Type B pancreatic cell (in vitro differentiated cells): ENCODE results near the gene B2M. TPM values are rescaled to one million over a fixed set of nuclear protein-coding genes. Genes with fewer than 3 reads are reported as not detected.
"Not testable (repeated sequence)": the region's sequence is repeated elsewhere in the genome, so short reads cannot be mapped to it uniquely, and the experiment has no call there.

Source experiments
- DNase-seq: peaks from one replicate; pipeline ENCODE4 v3.0.0; 2021; ENCODE audit warnings: mixed read lengths; ENCODE audit not compliant: unreplicated experiment; ENCODE audit errors: extremely low spot score
- H3K27ac Mint-ChIP-seq: 2 replicates; pipeline ENCODE4 v1.8.0; 2021; ENCODE audit warnings: mild to moderate bottlenecking, mixed read lengths
- H3K27me3 Mint-ChIP-seq: 2 replicates; pipeline ENCODE4 v1.8.0; 2021; ENCODE audit warnings: mixed read lengths
- H3K36me3 Mint-ChIP-seq: 2 replicates; pipeline ENCODE4 v1.8.0; 2021; ENCODE audit warnings: mixed read lengths
- H3K4me1 Mint-ChIP-seq: one replicate; pipeline ENCODE4 v1.8.0; 2021; ENCODE audit warnings: mixed read lengths; ENCODE audit not compliant: unreplicated experiment
- H3K4me3 Mint-ChIP-seq: 2 replicates; pipeline ENCODE4 v1.8.0; 2021; ENCODE audit warnings: mild to moderate bottlenecking, mixed read lengths
- H3K9me3 Mint-ChIP-seq: 2 replicates; pipeline ENCODE4 v1.8.0; 2021; ENCODE audit warnings: mixed read lengths
- CTCF ChIP-seq: fragments of 200-600 bp; sonication (generic); conservative IDR thresholded peaks from 2 replicates; pipeline ENCODE4 v1.5.0; 2021; ENCODE audit warnings: antibody characterized with exemption, mild to moderate bottlenecking
- total RNA-seq: library from RNA; stranded (reverse); gene quantifications from 2 replicates; pipeline ENCODE4 v1.2.1, GENCODE V29; 2021; ENCODE audit warnings: low replicate concordance

B2M gene
- total RNA-seq, 1 donor from 2014 or later, result 400 TPM

- Mint-ChIP-seq H3K9me3 (no peaks in the 10 kb centered on the region), H3K27me3 (peaks cover 16% of the 10 kb centered on the region), H3K4me3 (no peak overlapping the region), H3K27ac (no peak overlapping the region), H3K4me1 (no peaks in the 10 kb centered on the region), H3K36me3 (no peaks in the 10 kb centered on the region)
- no peak for TF ChIP-seq CTCF
- no peak for DNase-seq
Observed at GRCh38 chr15:44675911-44676310, 35.4 kb upstream of the B2M start.

- no peaks in the 10 kb centered on the region for H3K9me3 Mint-ChIP-seq
- no peak overlapping the region for H3K4me3 Mint-ChIP-seq
- H3K4me1 Mint-ChIP-seq, result no peaks in the 10 kb centered on the region
- H3K27me3 Mint-ChIP-seq, result peaks cover 16% of the 10 kb centered on the region
- DNase-seq, result no peak
- H3K36me3 Mint-ChIP-seq, result no peaks in the 10 kb centered on the region
- TF ChIP-seq CTCF, result no peak
- no peak overlapping the region for H3K27ac Mint-ChIP-seq
Observed at GRCh38 chr15:44676676-44677075, 34.6 kb upstream of the B2M start.

- TF ChIP-seq CTCF, result no peak
- no peak for DNase-seq
- peaks cover 7% of the 10 kb centered on the region for H3K4me1 Mint-ChIP-seq
- no peak overlapping the region for H3K27ac Mint-ChIP-seq
- peaks cover 15% of the 10 kb centered on the region for H3K27me3 Mint-ChIP-seq
- no peak overlapping the region for H3K4me3 Mint-ChIP-seq
- H3K9me3 Mint-ChIP-seq, result no peaks in the 10 kb centered on the region
- no peaks in the 10 kb centered on the region for H3K36me3 Mint-ChIP-seq
Observed at GRCh38 chr15:44682211-44682610, 29.1 kb upstream of the B2M start.

- DNase-seq, H3K9me3 Mint-ChIP-seq, H3K4me1 Mint-ChIP-seq, H3K4me3 Mint-ChIP-seq, H3K36me3 Mint-ChIP-seq: not testable (repeated sequence)
- Mint-ChIP-seq H3K27me3 (peaks cover 21% of the 10 kb centered on the region), H3K27ac (peak overlapping the region; percentile 35)
Observed at GRCh38 chr15:44682809-44683682, 28.3 kb upstream of the B2M start.

- not testable (repeated sequence) for H3K4me3 Mint-ChIP-seq
Observed at GRCh38 chr15:44689318-44689717, 22.0 kb upstream of the B2M start.

GRCh38 chr15:44690245-44690644 is 21.1 kb upstream of the B2M start:
- not testable (repeated sequence) for H3K4me3 Mint-ChIP-seq, DNase-seq, H3K9me3 Mint-ChIP-seq, H3K27ac Mint-ChIP-seq, H3K4me1 Mint-ChIP-seq, H3K36me3 Mint-ChIP-seq
- peaks cover 13% of the 10 kb centered on the region for H3K27me3 Mint-ChIP-seq

More at GRCh38 chr15:44689318-44689717, 22.0 kb upstream of the B2M start:
- peaks cover 13% of the 10 kb centered on the region for H3K27me3 Mint-ChIP-seq
- DNase-seq, H3K4me1 Mint-ChIP-seq, H3K27ac Mint-ChIP-seq, H3K9me3 Mint-ChIP-seq, H3K36me3 Mint-ChIP-seq: not testable (repeated sequence)

- DNase-seq, result no peak
- no peaks in the 10 kb centered on the region for H3K4me1 Mint-ChIP-seq
- H3K4me3 Mint-ChIP-seq, result no peak overlapping the region
Observed at GRCh38 chr15:44692659-44693058, 18.7 kb upstream of the B2M start.

More at GRCh38 chr15:44692659-44693058, 18.7 kb upstream of the B2M start:
- no peaks in the 10 kb centered on the region for H3K36me3 Mint-ChIP-seq
- H3K9me3 Mint-ChIP-seq, result no peaks in the 10 kb centered on the region
- H3K27me3 Mint-ChIP-seq, result peaks cover 12% of the 10 kb centered on the region
- TF ChIP-seq CTCF, result no peak
- H3K27ac Mint-ChIP-seq, result no peak overlapping the region
